Peyer's patch (tissue), 4 donors: ENCODE data around the gene KLK3.

Source experiments
- POLR2A ChIP-seq, 2 donors: fragments of 450-650 bp; IDR thresholded peaks; one replicate each; pipeline ENCODE4 v1.5.1; 2017; ENCODE audit warnings: antibody characterized with exemption in 2 of 2, mild to moderate bottlenecking in 2 of 2, moderate library complexity in 2 of 2
- TF ChIP-seq, protein P1 (sequence below), 6 experiments: fragments of 450-650 bp in 4 of 6; fragments of 200-600 bp in 2 of 6; sonication (generic) in 1 of 6; IDR thresholded peaks; one replicate each; pipeline ENCODE4 v1.5.1; 2017 to 2019; ENCODE audit warnings: antibody characterized with exemption in 6 of 6, mild to moderate bottlenecking in 3 of 6, moderate library complexity in 1 of 6

DNA sequence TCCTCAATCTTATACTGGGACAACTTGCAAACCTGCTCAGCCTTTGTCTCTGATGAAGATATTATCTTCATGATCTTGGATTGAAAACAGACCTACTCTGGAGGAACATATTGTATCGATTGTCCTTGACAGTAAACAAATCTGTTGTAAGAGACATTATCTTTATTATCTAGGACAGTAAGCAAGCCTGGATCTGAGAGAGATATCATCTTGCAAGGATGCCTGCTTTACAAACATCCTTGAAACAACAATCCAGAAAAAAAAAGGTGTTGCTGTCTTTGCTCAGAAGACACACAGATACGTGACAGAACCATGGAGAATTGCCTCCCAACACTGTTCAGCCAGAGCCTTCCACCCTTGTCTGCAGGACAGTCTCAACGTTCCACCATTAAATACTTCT, 4.0 kb upstream of the KLK3 start:
- TF ChIP-seq, protein P1, sequence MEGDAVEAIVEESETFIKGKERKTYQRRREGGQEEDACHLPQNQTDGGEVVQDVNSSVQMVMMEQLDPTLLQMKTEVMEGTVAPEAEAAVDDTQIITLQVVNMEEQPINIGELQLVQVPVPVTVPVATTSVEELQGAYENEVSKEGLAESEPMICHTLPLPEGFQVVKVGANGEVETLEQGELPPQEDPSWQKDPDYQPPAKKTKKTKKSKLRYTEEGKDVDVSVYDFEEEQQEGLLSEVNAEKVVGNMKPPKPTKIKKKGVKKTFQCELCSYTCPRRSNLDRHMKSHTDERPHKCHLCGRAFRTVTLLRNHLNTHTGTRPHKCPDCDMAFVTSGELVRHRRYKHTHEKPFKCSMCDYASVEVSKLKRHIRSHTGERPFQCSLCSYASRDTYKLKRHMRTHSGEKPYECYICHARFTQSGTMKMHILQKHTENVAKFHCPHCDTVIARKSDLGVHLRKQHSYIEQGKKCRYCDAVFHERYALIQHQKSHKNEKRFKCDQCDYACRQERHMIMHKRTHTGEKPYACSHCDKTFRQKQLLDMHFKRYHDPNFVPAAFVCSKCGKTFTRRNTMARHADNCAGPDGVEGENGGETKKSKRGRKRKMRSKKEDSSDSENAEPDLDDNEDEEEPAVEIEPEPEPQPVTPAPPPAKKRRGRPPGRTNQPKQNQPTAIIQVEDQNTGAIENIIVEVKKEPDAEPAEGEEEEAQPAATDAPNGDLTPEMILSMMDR (IDR thresholded peaks at IDR 0.05): no peak
- no peak for TF ChIP-seq POLR2A (IDR thresholded peaks at IDR 0.05)
